GM19328 (cell line): ENCODE data around the gene P2RY11.

ENCODE experiments used
- ATAC-seq: cut with Tn5 transposase; IDR thresholded peaks from one replicate; pipeline ENCODE4 v1.9.1; 2021; ENCODE audit warnings: mild to moderate bottlenecking, moderate library complexity; ENCODE audit not compliant: unreplicated experiment

Gene P2RY11

GRCh38 chr19:10092648-10093294 lies 18.7 kb upstream of the P2RY11 start:
- no peak for ATAC-seq

- ATAC-seq, result no peak
These were observed 18.0 kb upstream of the P2RY11 start for GRCh38 chr19:10093295-10094186.

- ATAC-seq, result no peak
These were observed 15.9 kb upstream of the P2RY11 start for GRCh38 chr19:10095622-10095947.

- ATAC-seq, result peak; percentile 81
These were observed 15.4 kb upstream of the P2RY11 start for GRCh38 chr19:10095948-10096614.

GRCh38 chr19:10096615-10096963 lies 14.9 kb upstream of the P2RY11 start:
- no peak for ATAC-seq

GRCh38 chr19:10100163-10100785 lies 11.2 kb upstream of the P2RY11 start:
- no peak for ATAC-seq

- ATAC-seq, result no peak
These were observed 8.7 kb upstream of the P2RY11 start for GRCh38 chr19:10102787-10103236.

- no peak for ATAC-seq
These were observed 7.4 kb upstream of the P2RY11 start for GRCh38 chr19:10104130-10104513.

GRCh38 chr19:10104665-10105508 lies 6.6 kb upstream of the P2RY11 start:
- ATAC-seq, result peak; percentile 46

GRCh38 chr19:10105509-10106099 lies 5.9 kb upstream of the P2RY11 start:
- ATAC-seq, result no peak

GRCh38 chr19:10106100-10106936 lies 5.2 kb upstream of the P2RY11 start, which contains the start of gene PPAN:
Gene PPAN, plus strand, starts transcription at chr19:10106362. Its CDS starts 33 bp downstream, at chr19:10106395.
- ATAC-seq, result peak; percentile 50

- ATAC-seq, result no peak
These were observed 4.2 kb upstream of the P2RY11 start for GRCh38 chr19:10107254-10107653.

GRCh38 chr19:10107817-10108367 lies 3.6 kb upstream of the P2RY11 start:
- no peak for ATAC-seq

- no peak for ATAC-seq
These were observed 2.0 kb upstream of the P2RY11 start for GRCh38 chr19:10109528-10109927.

GRCh38 chr19:10110076-10110971 lies 1.2 kb upstream of the P2RY11 start:
- ATAC-seq, result no peak

- no peak for ATAC-seq
These were observed 548 bp upstream of the P2RY11 start for GRCh38 chr19:10110972-10111317.

GRCh38 chr19:10112037-10112761 lies 706 bp downstream of the P2RY11 start:
- ATAC-seq, result no peak
